HG02798 (cell line): ENCODE results near the gene CHMP1B.
"Not testable (repeated sequence)": the region's sequence is repeated elsewhere in the genome, so short reads cannot be mapped to it uniquely, and the experiment has no call there.

Experiments used
- ATAC-seq: cut with Tn5 transposase; IDR thresholded peaks from one replicate; pipeline ENCODE4 v1.9.1; 2021; ENCODE audit warnings: mild to moderate bottlenecking; ENCODE audit not compliant: unreplicated experiment, poor library complexity

The CHMP1B gene

DNA sequence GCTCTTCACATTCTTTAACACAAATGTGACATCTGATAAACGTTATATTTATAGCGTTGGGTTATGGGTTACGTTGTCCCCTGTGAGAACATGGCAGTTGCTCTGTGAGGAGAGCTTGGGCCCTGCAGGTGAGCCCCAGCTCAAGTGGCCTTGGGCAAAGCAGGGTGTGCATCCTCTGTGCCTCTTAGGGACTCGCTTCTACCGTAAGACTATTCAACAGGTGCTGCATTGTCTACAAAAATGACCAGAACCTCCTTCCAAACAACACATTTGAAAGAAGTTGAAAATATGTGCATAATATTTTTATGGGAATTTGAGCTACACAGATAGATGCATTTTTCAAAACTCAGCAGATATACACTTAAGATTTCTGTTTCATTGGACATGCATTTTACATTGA lies 16.4 kb upstream of the CHMP1B start:
- ATAC-seq: no peak

DNA sequence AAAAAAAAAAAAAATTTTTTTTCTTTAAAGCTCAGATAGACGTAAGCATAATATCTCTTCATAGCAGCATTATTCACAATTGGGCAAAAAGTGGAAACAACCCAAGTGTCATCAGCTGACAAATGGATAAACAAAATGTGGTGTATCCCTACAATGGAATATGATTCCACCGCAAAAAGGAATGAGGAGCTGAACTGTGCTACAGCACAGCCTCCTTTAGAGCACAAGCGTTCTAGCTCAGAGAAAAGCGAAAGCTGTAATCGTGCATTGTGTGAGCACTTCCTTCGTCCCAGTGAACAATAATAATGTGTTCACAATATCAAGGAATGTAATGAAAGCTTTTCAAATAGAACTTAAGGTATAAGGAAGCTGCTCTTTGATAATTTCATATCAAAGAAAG lies 11.7 kb upstream of the CHMP1B start:
- ATAC-seq: no peak

DNA sequence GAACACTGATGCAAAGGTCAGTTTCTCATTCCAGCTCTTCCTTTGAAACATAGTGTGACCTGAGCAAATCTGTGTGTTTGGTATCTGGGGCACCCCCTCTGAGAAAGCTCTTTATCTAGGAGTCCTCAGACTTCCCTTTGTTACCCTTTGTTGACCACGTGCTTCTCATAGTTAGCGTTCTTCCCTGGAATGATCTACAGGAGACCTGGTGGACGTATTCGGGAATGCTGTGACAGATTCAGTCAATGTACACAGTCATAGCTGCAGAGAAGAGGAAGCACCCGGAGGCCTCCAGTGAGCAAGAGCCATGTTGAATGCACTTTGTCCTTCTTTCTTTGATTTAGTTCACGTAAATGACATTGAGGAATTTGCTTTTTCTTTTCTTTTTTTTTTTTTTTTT lies 10.7 kb upstream of the CHMP1B start:
- ATAC-seq: no peak

DNA sequence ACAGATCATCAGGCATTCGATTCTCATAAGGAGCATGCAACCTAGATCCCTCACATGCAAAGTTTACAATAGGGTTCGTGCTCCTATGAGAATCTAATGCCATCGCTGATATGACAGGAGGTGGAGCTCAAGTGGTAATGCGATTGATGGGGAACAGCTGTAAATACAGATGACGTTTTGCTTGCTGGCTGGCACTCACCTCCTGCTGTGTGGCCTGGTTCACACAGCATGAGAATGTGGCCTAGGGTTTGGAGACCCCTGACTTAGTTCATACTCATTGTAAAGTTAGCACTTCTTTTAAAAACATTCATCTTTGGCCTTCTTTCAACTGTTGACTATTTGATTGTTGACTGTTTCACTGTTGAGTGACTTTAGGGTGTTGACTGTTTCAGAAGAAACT lies 8.7 kb upstream of the CHMP1B start:
- no peak for ATAC-seq

DNA sequence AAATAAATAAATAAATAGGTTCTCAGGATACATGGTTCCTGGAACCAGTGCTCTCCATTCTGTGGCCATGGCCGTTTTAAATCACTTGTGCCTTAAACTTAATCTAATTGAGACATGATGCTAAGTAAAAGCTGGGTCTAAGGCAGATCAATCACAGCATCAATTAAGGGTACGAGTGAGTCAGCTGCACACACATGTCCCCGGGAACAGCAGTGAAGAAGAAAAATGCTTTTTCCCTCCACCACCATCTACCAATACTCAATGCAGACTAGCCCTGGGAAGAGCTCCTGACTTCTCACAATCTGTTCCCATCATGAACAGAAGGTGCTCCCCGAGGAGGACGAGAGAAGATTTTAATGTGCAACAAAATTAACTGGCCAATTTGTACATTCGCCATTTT lies 6.8 kb upstream of the CHMP1B start:
- ATAC-seq: no peak

DNA sequence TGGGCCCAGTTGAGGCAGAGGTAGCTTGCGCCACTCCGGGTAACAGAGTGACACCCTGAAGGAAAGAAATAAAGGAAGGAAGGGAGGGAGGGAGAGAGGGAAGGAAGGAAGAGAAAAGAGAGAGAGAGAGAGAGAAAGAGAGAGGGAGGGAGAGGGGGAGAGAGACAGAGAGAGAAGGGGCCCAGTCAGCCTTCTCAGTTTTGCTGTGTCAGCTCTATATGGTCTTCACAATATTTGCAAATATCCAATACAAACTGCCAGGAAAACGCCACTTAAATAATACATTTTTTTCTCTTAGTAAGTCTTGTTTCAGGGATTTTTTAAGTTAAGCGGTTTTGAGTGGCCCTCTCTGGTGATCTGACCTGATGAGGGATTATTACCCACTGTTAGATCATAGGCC lies 5.6 kb upstream of the CHMP1B start:
- no peak for ATAC-seq

DNA sequence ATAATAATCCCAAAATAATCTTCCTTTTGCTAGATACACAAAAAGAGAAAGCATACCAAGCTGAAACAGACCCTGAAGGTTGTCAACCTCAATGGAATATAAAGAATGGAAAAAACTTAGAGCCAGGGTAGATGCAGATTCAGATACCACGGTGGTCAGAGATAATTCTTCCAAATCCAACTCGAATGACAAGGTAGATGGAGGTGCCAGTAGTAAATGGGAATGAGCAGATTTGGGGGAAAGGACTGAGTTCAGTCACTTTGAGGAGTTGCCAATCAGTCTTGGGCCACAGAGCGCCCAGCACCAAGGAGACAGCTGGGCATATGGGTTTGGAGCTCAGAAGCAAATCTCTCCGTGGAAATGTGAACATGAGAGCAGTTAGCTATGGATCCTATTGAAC lies 3.4 kb upstream of the CHMP1B start:
- ATAC-seq: no peak

DNA sequence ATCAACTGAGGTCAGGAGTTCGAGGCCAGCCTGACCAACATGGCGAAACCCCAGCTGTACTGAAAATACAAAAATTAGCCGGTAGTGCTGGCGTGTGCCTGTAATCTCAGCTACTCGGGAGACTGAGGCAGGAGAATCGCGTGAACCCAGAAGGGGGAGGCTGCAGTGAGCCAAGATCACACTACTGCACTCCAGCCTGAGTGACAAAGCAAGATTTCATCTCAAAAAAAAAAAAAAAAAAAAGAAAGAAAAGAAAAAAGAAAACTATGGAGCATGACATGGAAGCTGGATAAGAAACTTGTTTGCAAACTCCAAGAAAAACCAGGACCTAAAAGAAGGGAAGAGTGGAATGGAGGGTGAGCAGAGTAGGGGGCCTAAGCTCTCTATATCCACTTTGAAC lies 1.9 kb upstream of the CHMP1B start:
- no peak for ATAC-seq

DNA sequence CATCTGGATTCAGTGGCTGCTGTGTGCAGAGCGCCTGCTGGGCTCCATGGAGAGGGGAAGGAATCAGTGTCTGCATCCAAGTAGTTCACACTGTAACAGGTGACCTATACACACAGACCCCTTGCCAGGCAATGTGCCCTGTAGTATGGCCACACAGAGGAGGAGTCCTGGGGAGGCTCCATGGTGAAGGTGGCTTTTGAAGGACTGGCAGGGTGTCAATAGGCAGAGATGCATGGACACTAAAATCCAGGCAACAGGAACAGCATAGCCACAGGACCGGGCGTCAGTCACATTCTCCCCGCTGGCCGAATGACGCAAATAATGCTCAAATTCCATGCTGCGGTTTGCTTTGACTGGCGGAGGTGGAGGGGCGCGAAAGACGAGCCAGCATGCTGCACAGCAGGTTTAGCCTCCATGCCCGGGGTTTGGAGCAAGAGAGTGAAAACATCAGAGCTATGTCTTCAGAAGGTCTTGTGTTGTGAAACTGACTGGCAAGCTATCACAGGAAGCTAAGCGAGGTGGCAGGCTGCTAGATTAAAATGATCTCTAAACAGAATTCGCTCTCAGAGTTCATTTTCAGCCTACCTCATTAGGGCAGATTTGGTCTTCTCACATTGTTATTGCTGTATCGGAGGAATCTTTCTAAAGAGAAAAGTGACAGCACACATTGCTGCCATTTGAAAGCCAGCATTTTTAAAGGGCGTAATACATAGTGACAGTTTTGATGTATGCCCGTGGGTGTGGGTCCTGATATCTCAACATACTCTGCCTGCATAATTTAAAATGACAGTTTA lies 1.2 kb upstream of the CHMP1B start:
- no peak for ATAC-seq

DNA sequence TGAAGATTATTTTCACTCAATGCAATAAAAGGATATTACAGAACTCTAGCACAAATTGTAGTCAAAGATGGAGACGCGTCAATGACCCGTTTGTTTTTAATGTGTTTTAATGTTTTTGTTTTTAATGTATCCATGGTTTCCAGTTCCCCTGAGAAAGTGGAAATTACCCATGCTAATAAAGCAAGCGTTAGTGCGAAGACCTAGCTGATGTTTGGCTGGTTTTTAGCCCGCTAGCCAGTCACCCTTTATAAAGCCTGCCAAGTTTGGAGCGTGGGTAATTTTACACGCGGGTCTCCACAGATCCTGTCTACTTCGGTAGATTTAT lies 430 bp upstream of the CHMP1B start:
- peak; percentile 23 for ATAC-seq

DNA sequence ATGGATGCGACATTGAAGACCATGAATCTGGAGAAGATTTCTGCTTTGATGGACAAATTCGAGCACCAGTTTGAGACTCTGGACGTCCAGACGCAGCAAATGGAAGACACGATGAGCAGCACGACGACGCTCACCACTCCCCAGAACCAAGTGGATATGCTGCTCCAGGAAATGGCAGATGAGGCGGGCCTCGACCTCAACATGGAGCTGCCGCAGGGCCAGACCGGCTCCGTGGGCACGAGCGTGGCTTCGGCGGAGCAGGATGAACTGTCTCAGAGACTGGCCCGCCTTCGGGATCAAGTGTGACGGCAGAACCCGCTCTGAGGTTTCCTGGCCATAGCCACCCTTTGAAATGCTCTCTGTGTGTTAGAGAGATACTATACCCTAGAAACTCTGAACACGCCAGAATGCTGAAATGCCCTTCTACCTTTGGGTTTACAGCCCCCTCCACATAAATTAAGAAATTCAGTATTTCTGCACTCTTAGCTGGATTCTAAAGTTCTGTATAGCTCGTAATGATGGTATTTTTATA lies 659 bp downstream of the CHMP1B start:
- ATAC-seq: no peak

DNA sequence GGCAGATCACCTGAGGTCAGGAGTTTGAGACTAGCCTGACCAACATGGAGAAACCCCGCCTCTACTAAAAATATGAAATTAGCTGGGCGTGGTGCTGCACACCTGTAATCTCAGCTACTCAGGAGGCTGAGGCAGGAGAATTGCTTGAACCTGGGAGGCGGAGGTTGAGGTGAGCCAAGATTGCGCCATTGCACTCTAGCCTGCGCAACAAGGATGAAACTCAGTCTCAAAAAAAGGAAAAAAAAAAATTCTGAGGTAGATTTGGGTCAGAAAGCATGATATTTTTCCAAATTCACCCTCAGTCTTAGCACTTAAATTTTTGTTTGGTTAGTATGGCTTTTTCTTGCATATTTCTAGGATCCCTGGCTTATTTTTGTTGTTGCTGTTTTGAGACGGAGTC lies 3.3 kb downstream of the CHMP1B start:
- not testable (repeated sequence) for ATAC-seq

DNA sequence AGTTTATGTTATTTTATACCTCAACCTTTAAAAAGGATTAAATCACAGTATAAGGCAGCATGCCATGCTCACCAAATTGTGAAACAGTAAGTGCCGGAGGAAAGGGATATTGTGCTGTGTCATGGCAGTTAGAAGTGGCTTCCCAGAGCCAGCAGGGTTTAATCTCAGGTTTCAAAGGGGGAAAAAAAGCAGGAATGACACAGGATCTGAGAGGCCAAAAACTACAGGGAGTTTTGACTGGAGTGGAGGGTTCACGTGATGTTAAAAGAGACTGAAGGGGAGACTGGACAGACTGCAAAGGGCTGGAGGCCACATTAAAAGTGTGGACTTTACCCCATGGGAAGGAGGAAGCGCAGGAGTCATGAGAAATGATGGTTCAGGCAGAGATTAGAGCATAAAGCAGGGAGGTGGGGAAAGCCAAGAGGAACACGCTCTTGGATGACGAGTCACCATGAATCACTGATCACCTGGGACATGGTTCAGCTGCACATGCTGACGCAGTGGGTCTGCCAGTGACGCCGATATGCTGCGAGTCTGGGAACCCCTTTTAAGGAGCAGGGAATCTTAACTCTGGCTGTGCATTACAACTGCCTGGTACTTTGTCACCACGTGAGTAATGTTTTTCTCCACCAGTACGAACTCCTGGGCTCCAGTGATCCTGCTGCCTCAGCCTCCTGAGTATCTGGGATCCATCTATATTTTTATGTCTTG lies 6.1 kb downstream of the CHMP1B start:
- ATAC-seq: no peak

DNA sequence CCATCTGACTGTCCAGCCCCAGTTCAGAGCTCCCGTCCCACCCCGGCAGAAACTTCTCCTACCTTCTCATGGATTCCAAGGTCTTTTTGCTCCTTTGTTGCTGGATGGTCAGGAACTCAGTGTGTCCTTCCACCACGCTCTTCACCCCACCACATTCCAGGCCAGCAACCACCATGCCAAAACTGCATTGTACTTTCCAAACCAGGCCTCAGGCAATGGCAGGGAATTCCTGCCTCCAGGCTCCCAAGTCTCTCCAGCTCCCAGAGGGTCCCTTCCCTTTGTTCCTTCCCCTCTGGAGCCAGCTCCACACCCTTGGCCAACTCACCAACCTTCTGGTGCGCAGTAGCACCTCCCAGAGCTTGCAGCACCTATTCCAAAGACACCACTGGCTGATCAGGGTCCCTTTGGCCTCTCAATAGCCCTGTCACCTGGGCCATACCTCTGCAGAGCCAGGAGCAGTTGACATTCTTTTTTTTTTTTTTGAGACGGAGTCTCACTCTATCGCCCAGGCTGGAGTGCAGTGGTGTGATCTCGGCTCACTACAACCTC lies 8.1 kb downstream of the CHMP1B start:
- ATAC-seq: no peak

DNA sequence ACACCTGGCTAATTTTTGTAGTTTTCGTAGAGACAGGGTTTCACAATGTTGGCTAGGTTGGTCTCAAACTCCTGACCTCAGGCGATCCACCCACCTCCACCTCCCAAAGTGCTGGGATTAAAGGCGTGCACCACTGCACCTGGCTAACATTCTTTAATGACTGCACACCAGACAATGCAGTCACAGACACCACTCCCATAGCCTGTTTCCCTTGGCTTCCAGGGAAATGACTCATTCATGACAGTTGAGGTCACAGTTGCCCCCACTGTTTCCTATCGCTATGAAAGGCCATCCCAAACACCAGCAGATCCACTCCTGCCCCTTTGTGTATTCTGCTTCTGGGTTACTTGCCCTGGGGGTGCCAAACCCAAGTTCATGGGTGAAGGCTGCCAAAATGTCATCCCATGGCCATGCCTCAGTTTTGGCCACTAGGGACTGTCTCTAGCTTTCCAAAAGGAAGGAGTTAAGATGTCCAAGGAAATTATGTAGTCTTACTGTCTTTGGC lies 8.7 kb downstream of the CHMP1B start:
- ATAC-seq: no peak

DNA sequence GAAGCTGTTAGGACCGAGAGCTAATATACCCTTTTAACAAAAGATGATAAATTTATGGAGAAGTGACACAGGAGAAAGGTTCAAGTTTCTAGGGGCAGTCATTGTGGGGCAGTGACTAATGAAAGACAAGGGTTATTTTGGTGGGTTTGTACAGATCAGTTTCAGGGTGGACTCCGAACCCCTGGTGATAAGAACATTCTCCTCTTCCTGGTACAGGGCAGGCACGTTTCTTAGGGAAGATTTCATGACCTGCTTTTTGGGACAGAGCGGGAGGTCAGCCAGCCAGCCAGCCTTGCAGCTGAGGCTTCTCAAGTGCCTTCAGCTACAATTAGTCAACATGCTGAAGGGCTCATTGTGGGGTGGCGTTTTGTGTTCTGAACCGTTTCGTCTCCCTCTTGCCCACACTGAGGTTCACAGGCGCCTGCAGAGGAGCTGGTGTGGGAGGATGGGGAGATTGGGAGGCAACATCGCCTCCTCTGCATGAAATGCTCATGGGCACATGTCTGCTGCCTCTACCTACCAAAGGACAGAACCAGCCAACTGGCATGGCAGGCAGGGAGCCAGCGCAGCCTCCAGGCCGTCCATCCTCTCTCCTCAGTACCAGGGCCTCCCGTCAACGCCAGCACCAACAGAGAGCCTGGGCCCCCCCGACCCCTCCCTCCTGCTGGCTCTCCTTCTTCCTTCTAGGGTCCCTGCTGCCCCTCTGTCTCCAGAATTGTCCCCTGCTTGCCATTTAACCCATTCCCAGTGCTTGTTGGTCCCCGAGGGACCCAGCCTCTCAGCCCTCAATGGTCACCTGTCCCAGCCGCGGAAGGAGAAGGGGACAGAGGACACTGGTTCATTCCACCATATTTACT lies 9.6 kb downstream of the CHMP1B start:
- no peak for ATAC-seq

DNA sequence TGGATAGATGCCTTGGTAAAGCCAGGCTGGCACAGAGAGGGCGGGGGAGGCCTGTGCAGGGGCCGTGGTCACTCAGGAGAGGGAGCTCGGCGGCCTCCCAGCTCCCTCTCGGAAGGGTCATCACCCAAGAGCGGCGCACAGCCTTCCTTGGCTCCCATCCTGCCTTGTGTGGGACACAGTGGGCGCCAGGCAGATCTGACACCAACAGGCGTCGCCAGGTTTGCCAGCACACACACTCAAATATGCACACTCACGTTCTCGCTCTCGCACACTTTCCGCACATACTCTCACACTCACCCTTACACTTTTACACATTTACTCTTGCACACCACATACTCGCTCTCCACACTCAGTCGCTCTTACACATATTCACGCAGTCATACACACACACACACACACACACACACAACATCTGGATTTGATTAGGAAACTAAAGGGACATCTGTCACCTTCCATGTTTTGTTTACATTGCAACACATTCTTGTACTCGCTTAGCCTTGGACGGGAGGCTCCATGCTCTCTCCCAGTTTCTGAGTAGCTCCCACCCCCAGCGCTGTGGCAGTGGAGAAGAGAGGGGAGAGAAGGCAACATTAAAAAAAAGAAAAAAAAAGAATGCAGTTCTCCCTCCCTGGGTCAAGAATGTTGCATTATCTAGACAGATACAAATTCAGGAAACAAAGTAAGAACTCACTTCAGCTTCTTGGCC lies 10.5 kb downstream of the CHMP1B start:
- no peak for ATAC-seq

DNA sequence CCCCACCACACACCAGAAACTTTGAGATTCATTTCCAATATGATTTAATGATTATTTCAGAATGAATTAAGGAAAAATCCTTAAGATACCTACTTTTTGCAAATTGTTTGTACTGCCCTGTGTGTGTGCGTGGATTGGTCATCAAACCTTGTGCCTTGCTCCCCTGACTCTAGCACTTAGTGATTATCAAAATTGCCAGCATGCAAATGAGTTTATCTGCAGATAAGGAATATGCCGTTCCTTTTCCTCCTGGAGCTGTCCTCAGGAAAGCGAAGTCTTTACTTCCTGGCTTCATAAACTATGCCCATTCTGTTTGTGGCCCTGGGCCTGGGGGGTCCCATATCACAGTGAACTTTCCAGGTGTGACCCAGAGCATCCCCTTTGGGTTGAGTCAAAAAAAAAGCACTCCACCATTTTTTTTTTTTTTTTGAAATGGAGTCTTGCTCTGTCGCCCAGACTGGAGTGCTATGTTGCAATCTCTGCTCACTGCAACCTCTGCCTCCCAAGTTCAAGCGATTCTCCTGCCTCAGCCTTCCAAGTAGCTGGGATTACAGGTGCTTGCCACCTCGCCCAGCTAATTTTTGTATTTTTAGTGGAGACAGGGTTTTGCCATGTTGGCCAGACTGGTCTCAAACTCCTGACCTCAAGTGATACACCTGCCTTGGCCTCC lies 11.4 kb downstream of the CHMP1B start:
- ATAC-seq: no peak

DNA sequence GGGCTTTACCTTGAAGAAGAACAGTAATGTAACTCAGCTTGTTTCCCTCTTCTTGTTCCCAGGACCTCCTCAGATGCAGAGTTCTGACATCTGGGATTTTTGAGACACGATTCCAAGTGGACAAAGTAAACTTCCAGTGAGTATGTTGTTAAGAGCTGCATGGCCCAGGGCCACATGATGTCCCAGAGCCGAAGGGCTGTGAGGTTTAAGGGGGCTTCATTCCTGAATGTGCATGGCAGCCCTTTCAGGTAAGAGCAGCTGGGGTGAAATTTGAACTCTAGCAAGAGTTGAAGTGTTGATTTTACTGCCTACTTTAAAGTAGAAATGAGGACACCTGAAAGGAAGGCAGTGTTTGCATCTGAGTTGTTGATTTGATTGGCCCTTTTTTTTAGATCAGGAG lies 13.3 kb downstream of the CHMP1B start:
- ATAC-seq: no peak
